ENCODE data around the gene ZNF169.
"Not testable (repeated sequence)": the region's sequence is repeated elsewhere in the genome, so short reads cannot be mapped to it uniquely, and the experiment has no call there.

DNA sequence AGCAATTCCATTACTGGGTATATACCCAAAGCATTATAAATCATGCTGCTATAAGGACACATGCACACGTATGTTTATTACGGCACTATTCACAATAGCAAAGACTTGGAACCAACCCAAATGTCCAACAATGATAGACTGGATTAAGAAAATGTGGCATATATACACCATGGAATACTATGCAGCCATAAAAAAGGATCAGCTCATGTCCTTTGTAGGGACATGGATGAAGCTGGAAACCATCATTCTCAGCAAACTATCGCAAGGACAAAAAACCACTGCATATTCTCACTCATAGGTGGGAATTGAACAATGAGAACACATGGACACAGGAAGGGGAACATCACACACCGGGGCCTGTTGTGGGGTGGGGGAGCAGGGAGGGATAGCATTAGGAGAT lies 18.0 kb upstream of the ZNF169 start:
- TF ChIP-seq, protein P1, sequence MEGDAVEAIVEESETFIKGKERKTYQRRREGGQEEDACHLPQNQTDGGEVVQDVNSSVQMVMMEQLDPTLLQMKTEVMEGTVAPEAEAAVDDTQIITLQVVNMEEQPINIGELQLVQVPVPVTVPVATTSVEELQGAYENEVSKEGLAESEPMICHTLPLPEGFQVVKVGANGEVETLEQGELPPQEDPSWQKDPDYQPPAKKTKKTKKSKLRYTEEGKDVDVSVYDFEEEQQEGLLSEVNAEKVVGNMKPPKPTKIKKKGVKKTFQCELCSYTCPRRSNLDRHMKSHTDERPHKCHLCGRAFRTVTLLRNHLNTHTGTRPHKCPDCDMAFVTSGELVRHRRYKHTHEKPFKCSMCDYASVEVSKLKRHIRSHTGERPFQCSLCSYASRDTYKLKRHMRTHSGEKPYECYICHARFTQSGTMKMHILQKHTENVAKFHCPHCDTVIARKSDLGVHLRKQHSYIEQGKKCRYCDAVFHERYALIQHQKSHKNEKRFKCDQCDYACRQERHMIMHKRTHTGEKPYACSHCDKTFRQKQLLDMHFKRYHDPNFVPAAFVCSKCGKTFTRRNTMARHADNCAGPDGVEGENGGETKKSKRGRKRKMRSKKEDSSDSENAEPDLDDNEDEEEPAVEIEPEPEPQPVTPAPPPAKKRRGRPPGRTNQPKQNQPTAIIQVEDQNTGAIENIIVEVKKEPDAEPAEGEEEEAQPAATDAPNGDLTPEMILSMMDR (IDR thresholded peaks at IDR 0.05): not testable (repeated sequence)
- TF ChIP-seq POLR2A (IDR thresholded peaks at IDR 0.05): not testable (repeated sequence)
